Measurements from ENCODE around the gene SBK3. TPM values are rescaled to one million over a fixed set of nuclear protein-coding genes. Genes with fewer than 3 reads are reported as not detected.
A peak's percentile ranks its signal among the peaks of the same experiment; 100 is the strongest.

SBK3 gene
- total RNA-seq, 1 experiment from 2014 or later, result 4.0 TPM

GRCh38 chr19:55554302-55554701 is 9.0 kb upstream of the SBK3 start:
- H3K4me1 ChIP-seq (ENCODE audit: control insufficient read depth, insufficient read depth, low read length), result peaks cover 19% of the 10 kb centered on the region
- no TSS peak for BruUV-seq (replicated peaks)
- in situ Hi-C loops (cut with HindIII; ENCODE audit: low pct_unique_long_range_greater_than_20kb, low sequenced_read_pairs), result no loop called here
- H3K27me3 ChIP-seq (ENCODE audit: control insufficient read depth, insufficient read depth, low read length), result no peaks in the 10 kb centered on the region
- no peak overlapping the region for H3K27ac ChIP-seq (ENCODE audit: low read length)
- POLR2A ChIA-PET, result no interaction called here
- H3K36me3 ChIP-seq (ENCODE audit: control insufficient read depth, insufficient read depth, low read length), result no peaks in the 10 kb centered on the region
- ATAC-seq (no peak), DNase-seq (ENCODE audit: low read depth, low spot score) (no peak)
- CTCF ChIA-PET, result no interaction called here
- no peak overlapping the region for H3K4me3 ChIP-seq (ENCODE audit: low read depth in 2 of 2, low read length in 2 of 2)
- intact Hi-C loops (cut with micrococcal nuclease; ENCODE audit: unreplicated experiment), result no loop called here
- no peak for TF ChIP-seq POLR2AphosphoS5 (IDR thresholded peaks at IDR 0.05; ENCODE audit: low read depth, low read length)
- no peak for TF ChIP-seq REST (IDR thresholded peaks at IDR 0.05; ENCODE audit: insufficient read depth in 1 of 2, low read depth in 2 of 2, low read length in 1 of 2)
- TF ChIP-seq CTCF (IDR thresholded peaks at IDR 0.05), result no peak
- no peak for TF ChIP-seq SIN3A (IDR thresholded peaks at IDR 0.05; ENCODE audit: borderline replicate concordance, insufficient read depth, low read depth, low read length)
- H3K9me3 ChIP-seq (ENCODE audit: control insufficient read depth, insufficient read depth, low read depth, low read length), result no peaks in the 10 kb centered on the region

DNA sequence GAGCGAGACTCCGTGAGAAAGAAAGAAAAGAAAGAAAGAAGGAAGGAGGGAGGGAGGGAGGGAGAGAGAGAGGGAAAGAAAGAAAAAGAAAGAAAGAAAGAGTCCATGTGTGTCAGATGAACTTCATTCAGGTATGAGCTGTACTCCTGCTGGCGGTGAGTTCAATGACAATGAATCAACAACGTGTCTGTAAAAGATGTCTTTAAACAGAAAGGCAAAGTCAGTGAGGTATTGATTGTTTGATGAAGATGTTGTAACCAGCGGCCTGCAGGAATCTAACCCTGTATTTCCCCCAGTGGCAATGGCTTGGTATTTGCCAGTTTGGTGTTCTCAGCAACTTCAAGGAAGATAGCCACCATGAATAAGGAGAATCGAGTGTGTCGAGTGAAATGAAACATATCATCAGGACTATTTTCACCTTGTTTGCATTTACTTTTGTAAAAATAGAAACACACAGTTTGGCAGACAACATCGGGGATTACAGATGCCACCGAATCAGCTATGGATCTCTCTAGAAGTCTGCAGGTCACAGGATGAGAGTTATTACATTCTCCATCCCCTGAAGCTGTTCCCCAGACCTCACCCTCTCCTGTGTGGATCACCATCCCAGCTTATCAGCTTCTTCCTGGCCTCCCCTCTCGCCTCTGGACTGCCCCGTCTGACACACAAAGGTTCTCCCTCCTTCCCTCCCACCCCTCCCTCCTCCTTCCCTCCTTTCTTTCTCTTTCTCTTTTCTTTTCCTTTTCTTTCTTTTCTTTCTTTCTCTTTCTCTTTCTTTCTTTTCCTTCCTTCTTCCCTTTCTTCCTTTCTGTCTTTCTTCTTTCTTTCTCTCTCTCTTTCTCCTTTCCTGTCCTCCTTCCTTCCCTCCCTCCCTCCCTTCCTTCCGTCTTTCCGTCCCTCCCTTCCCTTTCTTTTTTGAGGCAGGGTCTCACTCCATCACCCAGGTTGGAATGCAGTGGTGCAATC is 8.2 kb upstream of the SBK3 start:
- TF ChIP-seq SIN3A (IDR thresholded peaks at IDR 0.05; ENCODE audit: borderline replicate concordance, insufficient read depth, low read depth, low read length) (no peak), POLR2AphosphoS5 (IDR thresholded peaks at IDR 0.05; ENCODE audit: low read depth, low read length) (no peak), CTCF (IDR thresholded peaks at IDR 0.05) (no peak), TCF7L2 (IDR thresholded peaks at IDR 0.05; ENCODE audit: low read depth, low read length) (no peak), REST (IDR thresholded peaks at IDR 0.05; ENCODE audit: insufficient read depth in 1 of 2, low read depth in 2 of 2, low read length in 1 of 2) (no peak)
- ChIA-PET POLR2A (no interaction called here), CTCF (no interaction called here)
- in situ Hi-C loops (cut with HindIII; ENCODE audit: low pct_unique_long_range_greater_than_20kb, low sequenced_read_pairs), result no loop called here
- peaks cover 25% of the 10 kb centered on the region for H3K4me1 ChIP-seq (ENCODE audit: control insufficient read depth, insufficient read depth, low read length)
- peak overlapping the region; percentile 46; the same call in 1 of the 2 replicates for H3K27ac ChIP-seq (ENCODE audit: low read length)
- peak overlapping the region in 1 of 2 experiments; percentile 17; a peak in 1 of 4 replicates for H3K4me3 ChIP-seq (ENCODE audit: low read depth in 2 of 2, low read length in 2 of 2)
- H3K9me3 ChIP-seq (ENCODE audit: control insufficient read depth, insufficient read depth, low read depth, low read length), result no peaks in the 10 kb centered on the region
- H3K36me3 ChIP-seq (ENCODE audit: control insufficient read depth, insufficient read depth, low read length), result no peaks in the 10 kb centered on the region
- intact Hi-C loops (cut with micrococcal nuclease; ENCODE audit: unreplicated experiment), result no loop called here
- no peak for ATAC-seq
- BruUV-seq (replicated peaks), result no TSS peak
- DNase-seq (ENCODE audit: low read depth, low spot score), result no peak
- no peaks in the 10 kb centered on the region for H3K27me3 ChIP-seq (ENCODE audit: control insufficient read depth, insufficient read depth, low read length)
